Spleen (tissue), 13 donors: Measurements from ENCODE around the gene KRT17. TPM values are rescaled to one million over a fixed set of nuclear protein-coding genes. Genes with fewer than 3 reads are reported as not detected.

Experiments used
- DNase-seq: peaks from one replicate; pipeline ENCODE4 v3.0.0-alpha.2; 2020
- H3K27ac ChIP-seq, 8 donors: fragments of 200-600 bp; sonication (generic) in 7 of 8; 1 replicate in 4 of 8; 2 replicates in 4 of 8; pipeline versions ENCODE4 v1.5.0 to v1.8.0; 2016 to 2021; ENCODE audit warnings: inconsistent platforms in 4 of 8, mild to moderate bottlenecking in 4 of 8, moderate library complexity in 1 of 8
- H3K27me3 ChIP-seq, 7 donors: fragments of 200-600 bp; sonication (generic) in 6 of 7; replicated peaks in 1 of 7; 1 replicate in 4 of 7; 2 replicates in 3 of 7; pipeline versions ENCODE4 v1.5.0 to v1.8.0; 2016 to 2021; ENCODE audit warnings: inconsistent platforms in 3 of 7, mild to moderate bottlenecking in 1 of 7
- H3K36me3 ChIP-seq, 6 donors: fragments of 200-600 bp; sonication (generic) in 5 of 6; 1 replicate in 4 of 6; 2 replicates in 2 of 6; pipeline versions ENCODE4 v1.5.0 to v1.8.0; 2016 to 2021; ENCODE audit warnings: inconsistent platforms in 2 of 6
- H3K4me1 ChIP-seq, 6 donors: fragments of 200-600 bp; sonication (generic) in 5 of 6; 1 replicate in 3 of 6; 2 replicates in 3 of 6; pipeline versions ENCODE4 v1.5.0 to v1.8.0; 2016 to 2021; ENCODE audit warnings: inconsistent platforms in 3 of 6
- H3K4me3 ChIP-seq, 8 donors: fragments of 200-600 bp; sonication (generic) in 7 of 8; 1 replicate in 4 of 8; 2 replicates in 4 of 8; pipeline versions ENCODE4 v1.5.0 to v1.8.0; 2016 to 2021; ENCODE audit warnings: inconsistent platforms in 4 of 8, mild to moderate bottlenecking in 4 of 8, moderate library complexity in 2 of 8
- H3K9me3 ChIP-seq, 8 donors: fragments of 200-600 bp; sonication (generic) in 7 of 8; 1 replicate in 4 of 8; 2 replicates in 4 of 8; pipeline versions ENCODE4 v1.5.0 to v1.8.0; 2016 to 2021; ENCODE audit warnings: inconsistent platforms in 4 of 8
- CTCF ChIP-seq, 11 experiments: fragments of 200-600 bp in 7 of 11; fragments of 450-650 bp in 4 of 11; sonication (generic) in 4 of 11; IDR thresholded peaks in 8 of 11; conservative IDR thresholded peaks in 3 of 11; 1 replicate in 7 of 11; 2 replicates in 4 of 11; pipeline versions ENCODE4 v1.4.0 to v1.8.0; 2016 to 2021; ENCODE audit warnings: antibody characterized with exemption in 11 of 11, inconsistent platforms in 4 of 11, mild to moderate bottlenecking in 1 of 11
- POLR2A ChIP-seq, 3 donors: fragments of 450-650 bp; IDR thresholded peaks; one replicate each; pipeline ENCODE4 v1.5.1; 2017; ENCODE audit warnings: antibody characterized with exemption in 3 of 3, mild to moderate bottlenecking in 1 of 3
- POLR2AphosphoS5 ChIP-seq, 3 donors: sonication (generic); formaldehyde crosslinking; IDR thresholded peaks; one replicate each; pipeline ENCODE4 v1.5.1; 2017; ENCODE audit warnings: antibody characterized with exemption in 3 of 3
- WGBS, 5 donors: extraction: QIAGEN DNeasy Blood & Tissue Kit in 3 of 5; methylation state at CpG; one replicate each; pipeline versions ENCODE4 v1.1.5 to v1.1.7; 2013 to 2018; 5-methylcytosine and 5-hydroxymethylcytosine counted together
- intact Hi-C: fragments of 100-400 bp; cut with DNase I; formaldehyde crosslinking; loops from one replicate; pipeline ENCODE4 v1.15.0; 2023; ENCODE audit warnings: low total_unique reads
- long read RNA-seq, 2 donors: transcript quantifications; one replicate each; lab custom pipeline, GENCODE V29; 2026
- polyA plus RNA-seq, 3 donors: library from polyadenylated mRNA; stranded (reverse); fragments of 200-250 nt; gene quantifications; one replicate each; pipeline ENCODE4 v1.2.1, GENCODE V29; 2013
- total RNA-seq, 7 donors: library from RNA; depleted of rRNA in 3 of 7; stranded (reverse); fragments of >200 nt in 3 of 7; fragmentation: NEBNext Ultra II Directional in 4 of 7; extraction: Animal tissue kit (Norgen Biotek cat#: 25700) in 4 of 7; gene quantifications; one replicate each; pipeline versions ENCODE4 v1.1.0 to v1.2.1, GENCODE V29; 2016 to 2021
- donor health status: healthy with polysubstance abuse.
- donor health status: DM: no; HTN: no; CAD: no; lungs with moderate emphysema.
- donor health status: DM: no; HTN: no; CAD: no.
- donor health status: Bipolar disorder and iron deficiency.
- donor health status: healthy.
- donor health status: DM: no; HTN: no; CAD: no.
- donor health status: DM: yes; HTN: yes; CAD: no.

Gene KRT17
- total RNA-seq (1 to 10 TPM in 1 of 7 donors, not detected in 6; 1.2 TPM), polyA plus RNA-seq (under 1 TPM in 2 of 3 donors, not detected in 1; 0.58 to 0.70 TPM)
- long read RNA-seq, donor 1 = 0 reads
- long read RNA-seq, donor 2 = 0 reads

GRCh38 chr17:41624208-41625101, at the start of gene KRT17:
Gene KRT17, minus strand, starts transcription at chr17:41624575. Its CDS starts 66 bp downstream, at chr17:41624509.
- Histone ChIP-seq H3K4me1 (peaks cover 0 to 7% (median 0%) of the 10 kb centered on the region in 6 donors), H3K4me3 (no peak within 1 kb of the TSS)
- DNase-seq = peak; percentile 59

GRCh38 chr17:41672153-41672552, 47.8 kb upstream of the KRT17 start:
- Histone ChIP-seq H3K4me3 (no peak overlapping the region), H3K9me3 (no peaks in the 10 kb centered on the region), H3K36me3 (no peaks in the 10 kb centered on the region), H3K27ac (no peak overlapping the region), H3K27me3 (no peaks in the 10 kb centered on the region), H3K4me1 (peaks cover 20 to 88% (median 56%) of the 10 kb centered on the region in 6 donors)
- no peak for DNase-seq
- 87 to 94% (median 90%) methylated on average over 7 of the region's 7 CpGs for WGBS, 5 donors
- intact Hi-C loops = no loop called here
- TF ChIP-seq POLR2A (IDR thresholded peaks at IDR 0.05) (no peak), POLR2AphosphoS5 (IDR thresholded peaks at IDR 0.05) (no peak), CTCF (IDR thresholded peaks at IDR 0.05 in 8 of 11, conservative IDR thresholded peaks at IDR 0.05 in 3 of 11) (no peak)

More at GRCh38 chr17:41624208-41625101, at the start of gene KRT17:
- Histone ChIP-seq H3K27ac (no peak within 1 kb of the TSS), H3K27me3 (peaks cover 0 to 11% (median 0%) of the 10 kb centered on the region in 7 donors), H3K9me3 (no peaks in the 10 kb centered on the region), H3K36me3 (no peaks in the 10 kb centered on the region)
- intact Hi-C loops = no loop called here
- TF ChIP-seq POLR2AphosphoS5 (IDR thresholded peaks at IDR 0.05) (no peak), POLR2A (IDR thresholded peaks at IDR 0.05) (no peak), CTCF (IDR thresholded peaks at IDR 0.05 in 8 of 11, conservative IDR thresholded peaks at IDR 0.05 in 3 of 11) (no peak)
- WGBS, 5 donors = 54 to 86% (median 75%) methylated on average over 29 to 33 of the region's 33 CpGs

GRCh38 chr17:41667280-41668041, 43.1 kb upstream of the KRT17 start:
- Histone ChIP-seq H3K9me3 (no peaks in the 10 kb centered on the region), H3K27ac (peak overlapping the region; percentile 66 to 96 (median 91)), H3K36me3 (no peaks in the 10 kb centered on the region), H3K4me1 (peaks cover 14 to 77% (median 43%) of the 10 kb centered on the region in 6 donors), H3K27me3 (no peaks in the 10 kb centered on the region), H3K4me3 (peak overlapping the region in 6 of 8 donors; percentile 40 to 69 (median 46))
- 33 to 41% (median 37%) methylated on average over 23 of the region's 23 CpGs for WGBS, 5 donors
- TF ChIP-seq POLR2A (IDR thresholded peaks at IDR 0.05) = no peak
- TF ChIP-seq CTCF (IDR thresholded peaks at IDR 0.05 in 8 of 11, conservative IDR thresholded peaks at IDR 0.05 in 3 of 11) = peak in 6 of 11 experiments; percentile 1 to 44 (median 6)
- TF ChIP-seq POLR2AphosphoS5 (IDR thresholded peaks at IDR 0.05) = no peak
- DNase-seq = peak; percentile 84
- intact Hi-C loops = no loop called here
